NCI-H2196 (cell line): ENCODE data around the gene MNAT1.
A peak's percentile ranks its signal among the peaks of the same experiment; 100 is the strongest.
"Not testable (repeated sequence)": the region's sequence is repeated elsewhere in the genome, so short reads cannot be mapped to it uniquely, and the experiment has no call there.

Experiments used
- DNase-seq: peaks from one replicate; lab custom pipeline; 2025; ENCODE audit not compliant: unreplicated experiment; lab: John Stamatoyannopoulos, UW

Gene MNAT1

GRCh38 chr14:60803871-60804270, 69.3 kb downstream of the MNAT1 start:
- DNase-seq = no peak

GRCh38 chr14:60805841-60806430, 71.4 kb downstream of the MNAT1 start:
- DNase-seq = no peak

GRCh38 chr14:60807247-60807646, 72.7 kb downstream of the MNAT1 start:
- DNase-seq = no peak

GRCh38 chr14:60807971-60808370, 73.4 kb downstream of the MNAT1 start:
- DNase-seq = no peak

- no peak for DNase-seq
Measured at GRCh38 chr14:60812987-60813386, 78.4 kb downstream of the MNAT1 start.

- no peak for DNase-seq
Measured at GRCh38 chr14:60815371-60815770, 80.8 kb downstream of the MNAT1 start.

- DNase-seq = no peak
Measured at GRCh38 chr14:60817113-60817512, 82.6 kb downstream of the MNAT1 start.

- DNase-seq = no peak
Measured at GRCh38 chr14:60819575-60819974, 85.0 kb downstream of the MNAT1 start.

- DNase-seq = no peak
Measured at GRCh38 chr14:60838601-60839000, 104.0 kb downstream of the MNAT1 start.

GRCh38 chr14:60839057-60839456, 104.5 kb downstream of the MNAT1 start:
- no peak for DNase-seq

GRCh38 chr14:60839657-60840056, 105.1 kb downstream of the MNAT1 start:
- DNase-seq = no peak

- DNase-seq = no peak
Measured at GRCh38 chr14:60840313-60840712, 105.8 kb downstream of the MNAT1 start.

- no peak for DNase-seq
Measured at GRCh38 chr14:60845523-60845922, 111.0 kb downstream of the MNAT1 start.

GRCh38 chr14:60848066-60848465, 113.5 kb downstream of the MNAT1 start:
- no peak for DNase-seq

GRCh38 chr14:60851692-60852091, 117.1 kb downstream of the MNAT1 start:
- DNase-seq = not testable (repeated sequence)

GRCh38 chr14:60856111-60856510, 121.5 kb downstream of the MNAT1 start:
- no peak for DNase-seq

GRCh38 chr14:60859525-60859924, 125.0 kb downstream of the MNAT1 start:
- no peak for DNase-seq

- no peak for DNase-seq
Measured at GRCh38 chr14:60861545-60862140, 127.1 kb downstream of the MNAT1 start.

GRCh38 chr14:60862283-60862682, 127.7 kb downstream of the MNAT1 start:
- peak; percentile 47 for DNase-seq

- no peak for DNase-seq
Measured at GRCh38 chr14:60863249-60863648, 128.7 kb downstream of the MNAT1 start.

- DNase-seq = no peak
Measured at GRCh38 chr14:60865378-60866127, 131.0 kb downstream of the MNAT1 start.

GRCh38 chr14:60867503-60868172, 133.1 kb downstream of the MNAT1 start:
- no peak for DNase-seq
